SU-DHL-6 (cell line): ENCODE data around the gene WDR59.

Source experiments
- CTCF ChIP-seq: fragments of 200-600 bp; sonication (generic); IDR thresholded peaks from one replicate; pipeline ENCODE4 v1.5.1; 2017; ENCODE audit warnings: antibody characterized with exemption, mild to moderate bottlenecking, low read length, moderate library complexity; ENCODE audit not compliant: insufficient read depth, poor library complexity, severe bottlenecking
- EZH2phosphoT487 ChIP-seq: fragments of 200-600 bp; sonication (generic), shearing (Covaris generic); conservative IDR thresholded peaks from 2 replicates; pipeline ENCODE4 v1.6.1; 2018; ENCODE audit warnings: mild to moderate bottlenecking, antibody characterized with exemption, low read length, moderate library complexity, mixed read lengths

DNA sequence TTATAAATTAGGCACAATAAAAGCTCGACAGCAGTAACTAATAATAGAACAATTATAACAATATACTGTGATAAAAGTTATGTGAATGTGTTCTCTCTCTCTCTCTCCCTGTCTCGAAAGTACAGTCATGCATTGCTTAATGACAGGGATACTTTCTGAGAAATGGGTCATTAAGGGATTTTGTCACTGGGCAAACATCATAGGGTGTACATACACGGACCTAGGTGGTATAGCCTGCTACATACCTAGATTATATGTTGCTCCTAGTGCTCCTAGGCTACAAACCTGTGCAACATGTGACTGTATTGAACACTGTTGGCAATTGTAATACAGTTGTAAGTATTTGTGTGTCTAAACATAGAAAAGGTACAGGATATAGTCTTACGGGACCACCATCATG, 20.8 kb upstream of the WDR59 start:
- TF ChIP-seq EZH2phosphoT487 (no peak), CTCF (no peak)
